GM23248 (cell line): ENCODE data around the gene CD300H.

ENCODE experiments used
- EZH2 ChIP-seq: fragments of 200-600 bp; sonication (generic); IDR thresholded peaks from 2 replicates; pipeline ENCODE4 v1.6.1; 2018; ENCODE audit warnings: antibody characterized with exemption, mild to moderate bottlenecking; ENCODE audit not compliant: insufficient read depth, poor library complexity, severe bottlenecking
- EZH2phosphoT487 ChIP-seq: fragments of 200-600 bp; sonication (generic); IDR thresholded peaks from 2 replicates; pipeline ENCODE4 v1.6.1; 2018; ENCODE audit warnings: antibody characterized with exemption, moderate library complexity, mild to moderate bottlenecking, low read depth; ENCODE audit not compliant: insufficient read depth

DNA sequence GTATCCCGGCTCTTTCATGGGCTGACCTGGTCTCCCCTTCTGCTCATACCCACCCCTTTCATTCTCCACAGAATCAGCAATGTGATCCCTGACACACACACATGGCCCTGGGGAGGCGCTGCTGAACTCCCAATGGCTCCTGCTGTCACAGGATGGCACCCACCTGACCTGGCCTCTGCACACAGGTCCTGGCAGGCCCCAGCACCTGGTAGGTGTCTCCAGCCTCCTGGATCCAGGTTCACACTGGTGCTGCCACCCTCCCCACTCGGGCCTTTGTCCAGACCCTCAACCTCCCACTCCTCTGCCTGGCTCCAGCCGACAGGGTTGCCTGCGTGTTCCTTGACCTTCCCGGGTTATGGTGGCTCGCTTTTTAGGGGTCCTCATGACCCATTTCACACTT, 20.0 kb downstream of the CD300H start:
- TF ChIP-seq EZH2phosphoT487 (no peak), EZH2 (no peak)
